GM18499 (cell line): Measurements from ENCODE around the gene ZNF488.

Experiments
- ATAC-seq: cut with Tn5 transposase; IDR thresholded peaks from one replicate; pipeline ENCODE4 v1.9.1; 2021; ENCODE audit warnings: moderate number of reproducible peaks; ENCODE audit not compliant: insufficient read depth, unreplicated experiment

Gene ZNF488

DNA sequence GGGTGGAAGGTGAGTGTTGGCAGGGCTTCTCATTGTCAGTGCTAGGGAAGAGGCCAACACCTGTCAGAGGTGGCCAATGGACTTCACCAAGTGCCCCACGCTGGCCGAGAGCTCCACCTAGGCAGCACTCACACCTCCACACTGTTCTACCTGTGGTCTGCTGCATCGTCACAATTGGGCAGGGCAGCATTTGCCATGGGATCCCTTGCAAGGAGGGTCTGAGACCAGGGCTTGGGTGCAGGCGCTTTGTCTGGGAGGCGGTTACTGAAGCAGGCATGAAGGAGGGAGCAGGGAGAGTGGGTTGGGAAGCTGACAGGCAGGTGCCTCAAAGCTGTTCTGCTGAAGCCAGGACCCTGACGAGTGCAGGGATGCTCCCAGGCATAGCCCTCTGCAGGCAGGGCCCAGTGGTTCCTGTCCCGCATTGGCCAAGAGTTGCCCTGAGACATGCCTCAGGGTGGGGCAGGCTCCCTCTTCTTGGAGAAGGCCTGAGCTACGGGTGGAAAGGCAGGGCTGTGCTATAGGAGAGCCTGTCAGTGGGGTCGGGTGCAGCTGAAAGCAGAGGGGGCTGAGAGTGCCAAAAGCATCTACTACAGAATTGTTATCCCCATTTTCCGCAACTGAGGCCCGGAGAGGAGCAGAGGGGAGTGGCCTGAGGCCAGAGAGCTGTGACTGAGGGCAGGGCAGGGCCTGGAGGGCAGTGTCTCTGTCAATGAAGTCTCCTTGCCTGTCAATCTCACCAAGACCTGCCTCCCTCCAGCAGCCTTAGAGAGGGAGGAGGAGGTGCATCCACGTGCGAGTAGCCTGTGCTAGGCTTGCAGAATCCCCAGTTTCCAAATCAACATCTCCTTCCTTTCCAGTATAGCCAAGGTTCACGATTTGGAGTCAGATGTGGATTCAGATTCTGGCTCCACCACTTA lies 31.9 kb downstream of the ZNF488 start:
- ATAC-seq: no peak

DNA sequence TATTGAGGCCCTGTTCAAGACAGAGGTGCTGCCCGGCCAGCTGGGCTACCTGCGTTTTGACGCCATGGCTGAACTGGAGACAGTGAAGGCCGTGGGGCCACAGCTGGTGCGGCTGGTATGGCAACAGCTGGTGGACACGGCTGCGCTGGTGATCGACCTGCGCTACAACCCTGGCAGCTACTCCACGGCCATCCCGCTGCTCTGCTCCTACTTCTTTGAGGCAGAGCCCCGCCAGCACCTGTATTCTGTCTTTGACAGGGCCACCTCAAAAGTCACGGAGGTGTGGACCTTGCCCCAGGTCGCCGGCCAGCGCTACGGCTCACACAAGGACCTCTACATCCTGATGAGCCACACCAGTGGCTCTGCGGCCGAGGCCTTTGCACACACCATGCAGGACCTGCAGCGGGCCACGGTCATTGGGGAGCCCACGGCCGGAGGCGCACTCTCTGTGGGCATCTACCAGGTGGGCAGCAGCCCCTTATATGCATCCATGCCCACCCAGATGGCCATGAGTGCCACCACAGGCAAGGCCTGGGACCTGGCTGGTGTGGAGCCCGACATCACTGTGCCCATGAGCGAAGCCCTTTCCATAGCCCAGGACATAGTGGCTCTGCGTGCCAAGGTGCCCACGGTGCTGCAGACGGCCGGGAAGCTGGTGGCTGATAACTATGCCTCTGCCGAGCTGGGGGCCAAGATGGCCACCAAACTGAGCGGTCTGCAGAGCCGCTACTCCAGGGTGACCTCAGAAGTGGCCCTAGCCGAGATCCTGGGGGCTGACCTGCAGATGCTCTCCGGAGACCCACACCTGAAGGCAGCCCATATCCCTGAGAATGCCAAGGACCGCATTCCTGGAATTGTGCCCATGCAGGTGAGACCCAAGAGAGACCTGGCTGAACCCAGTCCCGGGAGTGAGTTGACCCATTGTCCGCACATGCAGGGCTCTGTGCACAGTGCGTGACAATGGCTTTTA lies 33.1 kb downstream of the ZNF488 start:
- ATAC-seq: no peak

DNA sequence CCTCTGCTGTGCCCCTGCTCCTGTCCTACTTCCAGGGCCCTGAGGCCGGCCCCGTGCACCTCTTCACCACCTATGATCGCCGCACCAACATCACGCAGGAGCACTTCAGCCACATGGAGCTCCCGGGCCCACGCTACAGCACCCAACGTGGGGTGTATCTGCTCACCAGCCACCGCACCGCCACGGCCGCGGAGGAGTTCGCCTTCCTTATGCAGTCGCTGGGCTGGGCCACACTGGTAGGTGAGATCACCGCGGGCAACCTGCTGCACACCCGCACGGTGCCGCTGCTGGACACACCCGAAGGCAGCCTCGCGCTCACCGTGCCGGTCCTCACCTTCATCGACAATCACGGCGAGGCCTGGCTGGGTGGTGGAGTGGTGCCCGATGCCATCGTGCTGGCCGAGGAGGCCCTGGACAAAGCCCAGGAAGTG lies 34.1 kb downstream of the ZNF488 start:
- no peak for ATAC-seq

DNA sequence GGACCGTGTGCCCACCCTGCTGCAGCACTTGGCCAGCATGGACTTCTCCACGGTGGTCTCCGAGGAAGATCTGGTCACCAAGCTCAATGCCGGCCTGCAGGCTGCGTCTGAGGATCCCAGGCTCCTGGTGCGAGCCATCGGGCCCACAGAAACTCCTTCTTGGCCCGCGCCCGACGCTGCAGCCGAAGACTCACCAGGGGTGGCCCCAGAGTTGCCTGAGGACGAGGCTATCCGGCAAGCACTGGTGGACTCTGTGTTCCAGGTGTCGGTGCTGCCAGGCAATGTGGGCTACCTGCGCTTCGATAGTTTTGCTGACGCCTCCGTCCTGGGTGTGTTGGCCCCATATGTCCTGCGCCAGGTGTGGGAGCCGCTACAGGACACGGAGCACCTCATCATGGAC lies 34.6 kb downstream of the ZNF488 start:
- ATAC-seq: no peak

DNA sequence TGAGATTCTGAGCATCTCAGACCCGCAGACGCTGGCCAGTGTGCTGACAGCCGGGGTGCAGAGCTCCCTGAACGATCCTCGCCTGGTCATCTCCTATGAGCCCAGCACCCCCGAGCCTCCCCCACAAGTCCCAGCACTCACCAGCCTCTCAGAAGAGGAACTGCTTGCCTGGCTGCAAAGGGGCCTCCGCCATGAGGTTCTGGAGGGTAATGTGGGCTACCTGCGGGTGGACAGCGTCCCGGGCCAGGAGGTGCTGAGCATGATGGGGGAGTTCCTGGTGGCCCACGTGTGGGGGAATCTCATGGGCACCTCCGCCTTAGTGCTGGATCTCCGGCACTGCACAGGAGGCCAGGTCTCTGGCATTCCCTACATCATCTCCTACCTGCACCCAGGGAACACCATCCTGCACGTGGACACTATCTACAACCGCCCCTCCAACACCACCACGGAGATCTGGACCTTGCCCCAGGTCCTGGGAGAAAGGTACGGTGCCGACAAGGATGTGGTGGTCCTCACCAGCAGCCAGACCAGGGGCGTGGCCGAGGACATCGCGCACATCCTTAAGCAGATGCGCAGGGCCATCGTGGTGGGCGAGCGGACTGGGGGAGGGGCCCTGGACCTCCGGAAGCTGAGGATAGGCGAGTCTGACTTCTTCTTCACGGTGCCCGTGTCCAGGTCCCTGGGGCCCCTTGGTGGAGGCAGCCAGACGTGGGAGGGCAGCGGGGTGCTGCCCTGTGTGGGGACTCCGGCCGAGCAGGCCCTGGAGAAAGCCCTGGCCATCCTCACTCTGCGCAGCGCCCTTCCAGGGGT lies 35.2 kb downstream of the ZNF488 start:
- ATAC-seq: no peak

DNA sequence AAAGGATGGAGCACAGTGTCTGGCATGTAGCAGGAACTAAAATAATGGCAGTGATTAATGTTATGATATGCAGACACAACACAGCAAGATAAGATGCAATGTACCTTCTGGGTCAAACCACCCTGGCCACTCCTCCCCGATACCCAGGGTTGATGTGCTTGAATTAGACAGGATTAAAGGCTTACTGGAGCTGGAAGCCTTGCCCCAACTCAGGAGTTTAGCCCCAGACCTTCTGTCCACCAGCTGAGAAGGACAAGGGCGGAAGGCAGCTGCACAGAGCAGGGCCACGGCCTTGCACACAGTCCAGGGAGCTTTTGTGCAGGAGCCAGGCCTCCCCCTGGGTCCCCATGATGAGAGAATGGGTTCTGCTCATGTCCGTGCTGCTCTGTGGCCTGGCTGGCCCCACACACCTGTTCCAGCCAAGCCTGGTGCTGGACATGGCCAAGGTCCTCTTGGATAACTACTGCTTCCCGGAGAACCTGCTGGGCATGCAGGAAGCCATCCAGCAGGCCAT lies 35.9 kb downstream of the ZNF488 start, which contains the start of gene RBP3:
RBP3 (plus strand) TSS at position 226 of the 514 bp plus-strand sequence; CDS start at position 348, 122 bp downstream.
- no peak for ATAC-seq

DNA sequence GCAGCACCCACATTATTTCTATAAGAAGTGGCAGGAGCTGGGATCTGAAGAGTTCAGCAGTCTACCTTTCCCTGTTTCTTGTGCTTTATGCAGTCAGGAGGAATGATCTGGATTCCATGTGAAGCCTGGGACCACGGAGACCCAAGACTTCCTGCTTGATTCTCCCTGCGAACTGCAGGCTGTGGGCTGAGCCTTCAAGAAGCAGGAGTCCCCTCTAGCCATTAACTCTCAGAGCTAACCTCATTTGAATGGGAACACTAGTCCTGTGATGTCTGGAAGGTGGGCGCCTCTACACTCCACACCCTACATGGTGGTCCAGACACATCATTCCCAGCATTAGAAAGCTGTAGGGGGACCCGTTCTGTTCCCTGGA lies 36.8 kb downstream of the ZNF488 start:
- no peak for ATAC-seq

DNA sequence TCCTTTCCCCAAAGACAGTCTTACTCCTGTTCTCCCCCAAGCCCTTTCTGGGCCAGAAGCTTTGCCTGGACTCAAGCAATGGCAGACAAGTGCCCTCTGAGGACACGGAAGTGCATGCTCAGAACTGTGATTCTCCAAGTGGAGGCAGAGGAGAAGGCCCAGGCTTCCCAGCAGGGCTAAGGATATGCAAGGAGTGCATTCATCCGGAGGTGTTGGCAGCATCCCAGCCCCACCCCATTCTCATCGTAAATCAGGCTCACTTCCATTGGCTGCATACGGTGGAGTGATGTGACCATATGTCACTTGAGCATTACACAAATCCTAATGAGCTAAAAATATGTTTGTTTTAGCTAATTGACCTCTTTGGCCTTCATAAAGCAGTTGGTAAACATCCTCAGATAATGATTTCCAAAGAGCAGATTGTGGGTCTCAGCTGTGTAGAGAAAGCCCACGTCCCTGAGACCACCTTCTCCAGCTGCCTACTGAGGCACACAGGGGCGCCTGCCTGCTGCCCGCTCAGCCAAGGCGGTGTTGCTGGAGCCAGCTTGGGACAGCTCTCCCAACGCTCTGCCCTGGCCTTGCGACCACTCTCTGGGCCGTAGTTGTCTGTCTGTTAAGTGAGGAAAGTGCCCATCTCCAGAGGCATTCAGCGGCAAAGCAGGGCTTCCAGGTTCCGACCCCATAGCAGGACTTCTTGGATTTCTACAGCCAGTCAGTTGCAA lies 37.4 kb downstream of the ZNF488 start:
- ATAC-seq: no peak

DNA sequence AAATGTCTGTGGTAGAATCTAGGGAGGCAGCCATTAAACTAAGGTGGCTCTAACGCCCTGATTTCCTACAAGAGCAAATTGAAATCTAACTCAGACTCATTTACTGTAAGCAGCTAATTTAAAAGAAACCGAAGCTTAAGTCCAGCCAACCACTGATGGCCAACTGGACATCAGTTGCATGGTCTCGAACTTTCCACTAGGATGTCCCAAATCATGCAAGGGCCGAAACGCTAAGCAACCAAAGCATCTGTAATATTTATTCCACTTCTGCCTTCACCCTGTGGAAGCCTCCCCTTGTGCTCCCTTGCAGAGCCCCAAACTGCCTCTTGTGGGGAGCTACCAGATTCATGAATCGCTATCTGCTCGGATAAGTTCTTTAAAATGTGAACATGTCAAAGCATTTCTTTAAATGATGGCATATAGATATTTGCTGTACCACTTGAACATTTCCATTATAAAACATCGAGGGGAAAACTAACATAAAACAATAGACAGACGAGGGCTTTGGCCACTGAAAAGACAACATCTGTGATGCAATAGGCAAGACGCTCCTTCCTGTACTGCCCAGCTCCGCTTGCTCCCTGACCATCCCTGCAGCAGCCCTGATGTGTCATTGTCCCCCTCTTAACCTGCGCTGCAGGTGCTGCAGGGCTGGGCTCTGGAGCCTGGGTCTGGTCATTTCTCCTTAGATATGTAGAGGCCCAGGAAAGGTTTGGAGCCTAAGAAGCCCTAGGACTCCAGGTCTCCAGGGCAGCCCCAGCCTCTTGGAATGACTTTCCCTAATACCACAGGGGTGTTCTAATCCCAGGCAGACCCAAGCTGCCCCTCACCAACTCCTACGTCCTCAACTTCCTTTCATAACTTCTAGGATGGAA lies 38.9 kb downstream of the ZNF488 start:
- ATAC-seq: no peak

DNA sequence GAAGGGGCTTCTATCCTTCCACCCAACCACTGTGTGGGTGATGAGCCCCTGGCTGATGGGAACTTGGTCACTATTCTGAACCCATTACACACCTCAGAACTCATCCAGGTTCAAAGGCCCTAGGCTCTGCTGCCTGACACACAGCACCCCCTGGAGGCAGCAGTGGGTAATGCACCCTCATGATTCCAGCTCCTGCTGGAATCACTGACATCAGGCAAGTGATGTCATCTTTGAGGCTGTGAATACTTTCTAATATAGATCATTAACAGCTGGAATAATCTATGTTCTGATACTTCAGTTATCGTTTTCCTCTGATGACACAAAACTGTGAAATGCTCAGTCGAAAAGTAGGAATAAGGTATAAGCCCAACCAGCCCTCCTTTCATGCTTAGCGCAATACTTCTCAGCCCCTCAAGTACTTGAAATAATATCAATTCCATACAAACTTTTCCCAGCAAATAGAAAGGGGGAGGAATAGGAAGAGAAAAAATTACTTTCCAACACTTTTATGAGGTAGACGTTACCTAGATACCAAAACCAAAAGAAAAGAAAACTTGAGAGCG lies 43.4 kb downstream of the ZNF488 start:
- no peak for ATAC-seq

DNA sequence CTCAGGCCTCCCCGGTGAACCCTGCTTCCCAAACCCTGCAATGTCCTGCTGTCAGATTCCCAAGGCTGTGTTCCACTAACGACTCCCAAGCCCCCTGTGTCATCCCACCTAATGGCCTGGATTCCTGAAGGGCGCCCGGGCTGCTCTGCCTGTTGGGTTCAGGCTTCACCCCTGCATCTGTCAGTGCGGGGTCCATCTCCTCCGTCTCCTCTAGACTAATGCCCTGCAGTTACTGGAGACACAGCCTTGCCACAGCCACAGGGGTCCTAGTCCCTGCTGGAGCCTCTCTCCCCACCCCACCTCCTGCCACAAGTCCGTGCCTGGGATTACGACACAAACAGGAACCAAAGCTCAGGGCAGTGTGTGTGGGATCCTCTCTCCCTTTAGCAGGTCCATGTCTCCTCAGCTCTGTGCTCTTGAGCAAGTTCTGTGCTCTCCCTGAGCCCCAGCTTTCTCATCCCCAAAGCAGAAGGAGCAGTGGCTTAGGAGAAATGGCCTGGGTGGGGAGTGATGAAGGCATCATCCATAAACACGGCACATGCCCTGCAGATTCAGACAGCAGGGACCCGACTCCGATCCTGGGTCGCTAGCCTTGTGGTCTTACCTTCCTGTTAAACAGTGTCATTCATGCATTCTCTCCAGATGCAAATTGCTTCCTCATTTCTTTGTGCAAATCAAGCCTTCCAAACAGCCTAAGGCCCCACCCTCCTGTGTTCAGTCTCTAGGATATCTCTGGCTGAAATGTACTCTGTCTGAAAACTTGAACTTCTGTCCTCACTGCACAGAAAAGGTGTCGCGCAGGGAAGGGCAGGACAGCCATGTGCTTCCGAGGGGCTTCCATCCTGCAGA lies 44.1 kb downstream of the ZNF488 start:
- ATAC-seq: no peak

DNA sequence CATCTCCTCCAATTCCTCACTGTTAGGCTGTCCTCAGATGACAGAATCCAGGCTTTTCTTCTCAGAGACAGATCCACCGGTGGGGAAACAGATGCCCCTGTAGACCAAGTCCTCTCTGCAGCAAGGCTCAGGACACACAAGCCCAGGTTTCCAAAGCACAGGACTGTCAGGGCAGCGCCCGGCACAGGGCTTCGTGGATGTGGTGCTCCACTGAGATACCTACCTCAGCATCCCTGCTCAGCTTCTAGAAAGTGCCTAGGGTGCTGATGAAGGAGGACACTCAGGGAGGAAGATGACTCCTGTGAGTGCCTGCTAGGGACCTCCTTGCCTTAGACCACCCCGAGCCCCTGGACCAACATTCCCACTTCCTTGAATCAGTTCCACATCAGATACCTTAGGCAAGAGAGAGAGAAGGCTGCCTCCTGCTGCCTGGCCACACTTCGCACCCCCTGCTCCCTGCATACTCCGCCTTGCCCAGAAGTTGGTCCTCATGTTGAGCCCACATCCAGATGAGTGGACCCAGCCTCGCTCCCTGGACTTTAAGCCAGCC lies 44.8 kb downstream of the ZNF488 start:
- ATAC-seq: no peak

DNA sequence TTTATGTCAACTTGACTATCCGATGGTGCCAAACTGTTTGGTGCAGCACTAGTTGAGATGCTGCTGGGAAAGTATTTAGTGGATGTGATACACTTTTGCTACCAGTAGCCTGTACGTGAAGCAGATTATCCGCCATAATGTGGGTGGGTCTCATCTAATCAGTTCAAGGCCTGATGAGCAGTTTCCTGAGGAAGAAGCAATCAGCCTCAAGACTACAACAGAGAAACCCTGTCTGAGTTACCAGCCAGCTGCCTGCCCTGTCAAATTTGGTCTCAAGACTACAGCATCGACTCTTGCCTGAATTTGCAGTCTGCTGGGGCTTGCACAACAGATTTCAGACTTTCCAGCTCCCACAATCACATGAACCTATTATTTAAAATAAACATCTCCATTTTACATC lies 46.8 kb downstream of the ZNF488 start:
- no peak for ATAC-seq

DNA sequence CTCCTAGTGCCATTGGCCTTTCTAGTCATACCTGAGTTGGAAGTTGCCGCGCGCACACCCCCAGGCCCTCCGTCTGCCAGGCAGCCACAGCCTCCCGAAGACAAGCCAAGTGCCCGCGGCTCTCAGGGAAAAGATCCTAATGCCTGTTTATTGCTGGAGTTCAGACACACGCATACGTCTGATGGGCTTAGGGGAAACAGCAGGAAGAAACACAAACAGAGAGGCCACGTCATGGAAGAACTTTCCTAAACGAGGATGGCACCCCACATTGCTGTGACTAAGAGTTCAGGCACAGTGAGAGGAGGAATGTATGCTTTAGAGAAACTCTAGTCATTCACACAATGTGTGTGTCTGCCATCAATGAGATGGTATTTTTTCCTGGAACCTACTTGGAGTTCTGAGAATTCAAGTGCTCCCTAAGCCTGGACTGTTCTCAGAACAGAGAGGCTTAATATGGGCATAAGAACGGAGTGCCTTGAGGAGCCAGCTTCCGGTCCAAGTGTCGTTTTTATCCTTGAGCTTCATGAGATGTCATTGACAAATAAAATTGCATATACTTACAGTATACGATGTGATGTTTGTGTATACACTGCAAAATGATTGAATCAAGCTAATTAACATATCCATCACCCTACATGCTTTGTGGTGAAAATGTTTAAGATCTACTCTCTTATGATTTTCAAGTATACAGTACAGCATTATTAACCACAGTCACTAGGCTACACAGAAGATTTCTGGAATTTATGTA lies 47.5 kb downstream of the ZNF488 start:
- ATAC-seq: no peak

DNA sequence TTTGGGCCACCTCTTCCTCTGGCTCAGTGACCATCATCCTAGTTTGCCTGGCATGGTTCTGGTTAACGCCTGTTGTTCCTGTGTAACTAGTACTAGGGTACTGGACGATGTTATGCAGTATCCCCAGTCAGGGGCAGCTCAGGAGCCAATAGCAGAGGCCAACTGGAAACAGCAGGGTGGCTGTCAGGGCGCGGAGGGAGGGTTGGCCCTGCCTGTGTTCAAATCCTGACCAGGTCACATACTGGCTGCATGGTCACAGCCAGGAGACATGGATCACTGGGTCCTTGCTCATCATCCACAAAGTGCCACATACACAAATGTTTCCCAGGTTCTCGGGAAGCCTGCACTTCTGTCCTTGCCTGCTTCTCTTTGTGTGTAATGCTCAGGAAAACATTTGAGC lies 48.2 kb downstream of the ZNF488 start:
- ATAC-seq: no peak
